WTC11 (cell line): ENCODE results near the gene PCDHGA10. TPM values are rescaled to one million over a fixed set of nuclear protein-coding genes. Genes with fewer than 3 reads are reported as not detected.

Experiments used
- ATAC-seq: fragments of 200-7000 bp; cut with Tn5 transposase; 2 replicates; pipeline ENCODE4 v1.10.0; 2021; ENCODE audit warnings: mild to moderate bottlenecking, moderate library complexity
- CTCF ChIA-PET: fragments of 300-600 bp; sonication (Branson Sonifier 250); formaldehyde crosslinking; loops from one replicate; lab custom pipeline; 2021; ENCODE audit warnings: antibody characterized with exemption; lab: Charles Lee
- POLR2A ChIA-PET: fragments of 350-600 bp; sonication (Branson Sonifier 250); formaldehyde crosslinking; loops from one replicate; lab custom pipeline; 2021; ENCODE audit warnings: antibody characterized with exemption; lab: Charles Lee
- DNase-seq: peaks from one replicate; pipeline ENCODE4 v3.0.0; 2021; ENCODE audit warnings: low spot score
- H3K27ac Mint-ChIP-seq: 2 replicates; pipeline ENCODE4 v1.8.0; 2021; ENCODE audit warnings: mixed read lengths
- H3K27me3 Mint-ChIP-seq: 2 replicates; pipeline ENCODE4 v1.8.0; 2021; ENCODE audit warnings: low read depth, mild to moderate bottlenecking, moderate library complexity, mixed read lengths
- H3K36me3 Mint-ChIP-seq: 2 replicates; pipeline ENCODE4 v1.8.0; 2021; ENCODE audit warnings: mixed read lengths
- H3K4me1 Mint-ChIP-seq: 2 replicates; pipeline ENCODE4 v1.8.0; 2022; ENCODE audit warnings: mixed read lengths
- H3K4me3 Mint-ChIP-seq: 2 replicates; pipeline ENCODE4 v1.8.0; 2021; ENCODE audit warnings: mild to moderate bottlenecking, moderate library complexity, mixed read lengths
- H3K9me3 Mint-ChIP-seq: 2 replicates; pipeline ENCODE4 v1.8.0; 2021; ENCODE audit warnings: mixed read lengths
- CREM ChIP-seq: sonication (generic); formaldehyde crosslinking; IDR thresholded peaks from 2 replicates; pipeline ENCODE4 v1.8.1; 2022; ENCODE audit warnings: mild to moderate bottlenecking, missing genetic modification reagents, moderate library complexity
- GTF2I ChIP-seq: fragments of 250-450 bp; sonication (Bioruptor Pico); conservative IDR thresholded peaks from 2 replicates; pipeline ENCODE4 v1.4.0; 2021; ENCODE audit warnings: mild to moderate bottlenecking
- IRF2 ChIP-seq: sonication (generic); formaldehyde crosslinking; IDR thresholded peaks from 2 replicates; pipeline ENCODE4 v1.8.0; 2022; ENCODE audit warnings: low read depth, missing genetic modification reagents, borderline replicate concordance
- MYBL2 ChIP-seq: sonication (generic); formaldehyde crosslinking; IDR thresholded peaks from 2 replicates; pipeline ENCODE4 v1.8.1; 2023; ENCODE audit warnings: mild to moderate bottlenecking, moderate library complexity, missing genetic modification reagents
- NFATC4 ChIP-seq: fragments of 250-450 bp; sonication (Bioruptor Pico); IDR thresholded peaks from 2 replicates; pipeline ENCODE4 v1.9.0; 2021; ENCODE audit warnings: mild to moderate bottlenecking
- TEAD1 ChIP-seq: sonication (generic); formaldehyde crosslinking; IDR thresholded peaks from 2 replicates; pipeline ENCODE4 v1.8.0; 2022; ENCODE audit warnings: mild to moderate bottlenecking, missing genetic modification reagents
- TP53 ChIP-seq: sonication (generic); formaldehyde crosslinking; IDR thresholded peaks from 2 replicates; pipeline ENCODE4 v1.8.1; 2023; ENCODE audit warnings: mild to moderate bottlenecking, missing genetic modification reagents
- ZNF396 ChIP-seq: fragments of 250-450 bp; sonication (Bioruptor Pico); IDR thresholded peaks from 2 replicates; pipeline ENCODE4 v1.8.0; 2021; ENCODE audit warnings: mild to moderate bottlenecking, moderate library complexity, borderline replicate concordance
- ZNF416 ChIP-seq: fragments of 250-450 bp; sonication (Bioruptor Pico); IDR thresholded peaks from 2 replicates; pipeline ENCODE4 v1.9.0; 2021; ENCODE audit warnings: mild to moderate bottlenecking, inconsistent platforms
- ZNF423 ChIP-seq: fragments of 250-450 bp; sonication (Bioruptor Pico); IDR thresholded peaks from 2 replicates; pipeline ENCODE4 v2.1.2; 2022; ENCODE audit warnings: mild to moderate bottlenecking, moderate library complexity
- ZNF671 ChIP-seq: fragments of 250-450 bp; sonication (Bioruptor Pico); IDR thresholded peaks from 2 replicates; pipeline ENCODE4 v1.8.0; 2021; ENCODE audit warnings: mild to moderate bottlenecking
- total RNA-seq: library from RNA; stranded (reverse); gene quantifications from 3 replicates; pipeline ENCODE4 v1.2.3, GENCODE V29; 2021
- TF ChIP-seq, protein P1 (sequence below): fragments of 200-600 bp; IDR thresholded peaks from 2 replicates; pipeline ENCODE4 v1.8.0; 2022; ENCODE audit warnings: antibody characterized with exemption
- TF ChIP-seq, protein P2 (sequence below): sonication (generic); formaldehyde crosslinking; IDR thresholded peaks from 2 replicates; pipeline ENCODE4 v1.8.1; 2023; ENCODE audit warnings: mild to moderate bottlenecking, moderate library complexity, missing genetic modification reagents
- TF ChIP-seq, protein P3 (sequence below): sonication (generic); formaldehyde crosslinking; IDR thresholded peaks from 2 replicates; pipeline ENCODE4 v1.8.0; 2022; ENCODE audit warnings: mild to moderate bottlenecking, missing genetic modification reagents
- TF ChIP-seq, protein P4 (sequence below): sonication (generic); formaldehyde crosslinking; IDR thresholded peaks from 2 replicates; pipeline ENCODE4 v1.8.0; 2023; ENCODE audit warnings: missing genetic modification reagents, mild to moderate bottlenecking, borderline replicate concordance
- TF ChIP-seq, protein P5 (sequence below): fragments of 250-450 bp; sonication (Bioruptor Pico); IDR thresholded peaks from 2 replicates; pipeline ENCODE4 v1.9.0; 2021; ENCODE audit warnings: mild to moderate bottlenecking

The PCDHGA10 gene
- total RNA-seq, 1 experiment from 2014 or later, result 11.9 TPM

DNA sequence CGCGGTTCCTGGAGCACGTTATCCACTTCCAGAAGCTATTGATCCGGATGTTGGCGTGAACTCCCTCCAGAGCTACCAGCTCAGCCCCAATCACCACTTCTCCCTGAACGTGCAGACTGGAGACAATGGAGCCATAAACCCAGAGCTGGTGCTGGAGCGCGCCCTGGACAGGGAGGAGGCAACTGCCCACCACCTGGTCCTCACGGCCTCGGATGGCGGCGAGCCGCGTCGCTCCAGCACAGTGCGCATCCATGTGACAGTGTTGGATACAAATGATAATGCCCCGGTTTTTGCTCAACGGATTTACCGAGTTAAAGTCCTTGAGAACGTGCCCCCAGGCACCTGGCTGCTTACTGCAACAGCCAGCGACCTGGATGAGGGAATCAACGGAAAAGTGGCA lies 9.4 kb upstream of the PCDHGA10 start (continued):
- TF ChIP-seq, protein P1, sequence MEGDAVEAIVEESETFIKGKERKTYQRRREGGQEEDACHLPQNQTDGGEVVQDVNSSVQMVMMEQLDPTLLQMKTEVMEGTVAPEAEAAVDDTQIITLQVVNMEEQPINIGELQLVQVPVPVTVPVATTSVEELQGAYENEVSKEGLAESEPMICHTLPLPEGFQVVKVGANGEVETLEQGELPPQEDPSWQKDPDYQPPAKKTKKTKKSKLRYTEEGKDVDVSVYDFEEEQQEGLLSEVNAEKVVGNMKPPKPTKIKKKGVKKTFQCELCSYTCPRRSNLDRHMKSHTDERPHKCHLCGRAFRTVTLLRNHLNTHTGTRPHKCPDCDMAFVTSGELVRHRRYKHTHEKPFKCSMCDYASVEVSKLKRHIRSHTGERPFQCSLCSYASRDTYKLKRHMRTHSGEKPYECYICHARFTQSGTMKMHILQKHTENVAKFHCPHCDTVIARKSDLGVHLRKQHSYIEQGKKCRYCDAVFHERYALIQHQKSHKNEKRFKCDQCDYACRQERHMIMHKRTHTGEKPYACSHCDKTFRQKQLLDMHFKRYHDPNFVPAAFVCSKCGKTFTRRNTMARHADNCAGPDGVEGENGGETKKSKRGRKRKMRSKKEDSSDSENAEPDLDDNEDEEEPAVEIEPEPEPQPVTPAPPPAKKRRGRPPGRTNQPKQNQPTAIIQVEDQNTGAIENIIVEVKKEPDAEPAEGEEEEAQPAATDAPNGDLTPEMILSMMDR, result no peak

DNA sequence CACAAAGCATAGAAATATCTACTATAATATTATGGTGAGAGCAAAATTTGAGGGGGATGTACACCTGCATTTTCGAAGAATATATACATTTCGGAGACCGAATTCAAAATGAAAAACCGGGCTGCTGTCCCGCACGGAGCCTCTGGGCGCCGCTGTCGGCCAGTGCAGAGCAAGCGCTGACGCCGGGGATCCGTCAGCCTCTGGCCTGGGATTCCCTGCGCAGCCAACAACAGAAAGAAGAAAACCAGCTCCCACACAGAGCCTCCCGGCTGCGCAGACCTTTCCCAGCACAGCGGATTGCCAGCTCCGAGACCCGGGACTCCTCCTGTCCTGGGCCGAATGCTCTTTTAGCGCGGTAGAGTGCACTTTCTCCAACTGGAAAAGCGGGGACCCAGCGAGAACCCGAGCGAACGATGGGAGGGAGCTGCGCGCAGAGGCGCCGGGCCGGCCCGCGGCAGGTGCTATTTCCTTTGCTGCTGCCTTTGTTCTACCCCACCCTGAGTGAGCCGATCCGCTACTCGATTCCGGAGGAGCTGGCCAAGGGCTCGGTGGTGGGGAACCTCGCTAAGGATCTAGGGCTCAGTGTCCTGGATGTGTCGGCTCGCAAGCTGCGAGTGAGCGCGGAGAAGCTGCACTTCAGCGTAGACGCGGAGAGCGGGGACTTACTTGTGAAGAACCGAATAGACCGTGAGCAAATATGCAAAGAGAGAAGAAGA lies 4.8 kb upstream of the PCDHGA10 start, which contains the start of gene PCDHGB6:
Gene PCDHGB6 (plus strand): TSS at position 232 of the 716 bp plus-strand sequence. CDS start 182 bp downstream, at position 414.
- CTCF ChIA-PET, result interaction anchor here (0.6 to 2.9 kb wide), 62 partner anchors 8 to 314 kb away, joined by 3 to 31 read pairs (median 6); partner anchors contain the start of genes DIAPH1, HDAC3, PCDHB11 and PCDHB12
- ATAC-seq, result peak; percentile 92
- H3K9me3 Mint-ChIP-seq, result peaks cover 18% of the 10 kb centered on the region
- peak within 1 kb of the TSS; percentile 96 for H3K4me3 Mint-ChIP-seq
- peaks cover 19% of the 10 kb centered on the region for H3K27me3 Mint-ChIP-seq
- peak within 1 kb of the TSS; percentile 45; the same call in 1 of the 2 replicates for H3K27ac Mint-ChIP-seq
- TF ChIP-seq, protein P2, sequence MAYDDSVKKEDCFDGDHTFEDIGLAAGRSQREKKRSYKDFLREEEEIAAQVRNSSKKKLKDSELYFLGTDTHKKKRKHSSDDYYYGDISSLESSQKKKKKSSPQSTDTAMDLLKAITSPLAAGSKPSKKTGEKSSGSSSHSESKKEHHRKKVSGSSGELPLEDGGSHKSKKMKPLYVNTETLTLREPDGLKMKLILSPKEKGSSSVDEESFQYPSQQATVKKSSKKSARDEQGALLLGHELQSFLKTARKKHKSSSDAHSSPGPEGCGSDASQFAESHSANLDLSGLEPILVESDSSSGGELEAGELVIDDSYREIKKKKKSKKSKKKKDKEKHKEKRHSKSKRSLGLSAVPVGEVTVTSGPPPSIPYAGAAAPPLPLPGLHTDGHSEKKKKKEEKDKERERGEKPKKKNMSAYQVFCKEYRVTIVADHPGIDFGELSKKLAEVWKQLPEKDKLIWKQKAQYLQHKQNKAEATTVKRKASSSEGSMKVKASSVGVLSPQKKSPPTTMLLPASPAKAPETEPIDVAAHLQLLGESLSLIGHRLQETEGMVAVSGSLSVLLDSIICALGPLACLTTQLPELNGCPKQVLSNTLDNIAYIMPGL (CRISPR knock-in tag), result peak; percentile 94
- TF ChIP-seq, protein P1, result peak; percentile 64
- peaks cover 26% of the 10 kb centered on the region for H3K36me3 Mint-ChIP-seq
- H3K4me1 Mint-ChIP-seq, result peaks cover 12% of the 10 kb centered on the region
- DNase-seq, result peak; percentile 86
- POLR2A ChIA-PET, result interaction anchor here (0.6 to 1.2 kb wide), 2 partner anchors 10 to 163 kb away, joined by 3 to 6 read pairs; partner anchors contain the start of gene PCDHGB7

DNA sequence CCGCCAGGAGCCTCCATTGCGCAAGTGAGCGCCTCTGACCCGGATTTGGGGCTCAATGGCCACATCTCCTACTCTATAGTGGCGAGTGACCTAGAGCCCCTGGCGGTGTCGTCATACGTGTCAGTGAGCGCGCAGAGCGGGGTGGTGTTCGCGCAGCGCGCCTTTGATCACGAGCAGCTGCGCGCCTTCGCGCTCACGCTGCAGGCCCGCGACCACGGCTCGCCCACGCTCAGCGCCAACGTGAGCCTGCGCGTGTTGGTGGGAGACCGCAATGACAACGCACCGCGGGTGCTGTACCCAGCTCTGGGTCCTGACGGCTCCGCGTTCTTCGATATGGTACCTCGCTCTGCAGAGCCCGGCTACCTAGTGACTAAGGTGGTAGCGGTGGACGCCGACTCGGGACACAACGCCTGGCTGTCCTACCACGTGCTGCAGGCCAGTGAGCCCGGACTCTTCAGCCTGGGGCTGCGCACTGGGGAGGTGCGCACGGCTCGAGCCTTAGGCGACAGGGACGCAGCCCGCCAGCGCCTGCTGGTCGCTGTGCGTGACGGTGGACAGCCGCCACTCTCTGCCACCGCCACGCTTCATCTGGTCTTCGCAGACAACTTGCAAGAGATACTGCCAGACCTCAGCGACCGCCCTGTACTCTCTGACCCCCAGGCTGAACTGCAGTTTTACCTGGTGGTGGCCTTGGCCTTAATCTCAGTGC lies 3.0 kb upstream of the PCDHGA10 start:
- ChIA-PET CTCF (no interaction called here), POLR2A (no interaction called here)
- peaks cover 15% of the 10 kb centered on the region for H3K9me3 Mint-ChIP-seq
- peaks cover 22% of the 10 kb centered on the region for H3K36me3 Mint-ChIP-seq
- H3K4me1 Mint-ChIP-seq, result peaks cover 17% of the 10 kb centered on the region
- H3K27me3 Mint-ChIP-seq, result peaks cover 25% of the 10 kb centered on the region
- no peak for DNase-seq
- TF ChIP-seq ZNF416, result no peak
- TF ChIP-seq TEAD1 (CRISPR knock-in tag), result no peak
- TF ChIP-seq CREM (CRISPR knock-in tag), result no peak
- TF ChIP-seq, protein P3, sequence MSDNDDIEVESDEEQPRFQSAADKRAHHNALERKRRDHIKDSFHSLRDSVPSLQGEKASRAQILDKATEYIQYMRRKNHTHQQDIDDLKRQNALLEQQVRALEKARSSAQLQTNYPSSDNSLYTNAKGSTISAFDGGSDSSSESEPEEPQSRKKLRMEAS (CRISPR knock-in tag), result no peak
- TF ChIP-seq TP53 (CRISPR knock-in tag), result no peak
- TF ChIP-seq, protein P4, sequence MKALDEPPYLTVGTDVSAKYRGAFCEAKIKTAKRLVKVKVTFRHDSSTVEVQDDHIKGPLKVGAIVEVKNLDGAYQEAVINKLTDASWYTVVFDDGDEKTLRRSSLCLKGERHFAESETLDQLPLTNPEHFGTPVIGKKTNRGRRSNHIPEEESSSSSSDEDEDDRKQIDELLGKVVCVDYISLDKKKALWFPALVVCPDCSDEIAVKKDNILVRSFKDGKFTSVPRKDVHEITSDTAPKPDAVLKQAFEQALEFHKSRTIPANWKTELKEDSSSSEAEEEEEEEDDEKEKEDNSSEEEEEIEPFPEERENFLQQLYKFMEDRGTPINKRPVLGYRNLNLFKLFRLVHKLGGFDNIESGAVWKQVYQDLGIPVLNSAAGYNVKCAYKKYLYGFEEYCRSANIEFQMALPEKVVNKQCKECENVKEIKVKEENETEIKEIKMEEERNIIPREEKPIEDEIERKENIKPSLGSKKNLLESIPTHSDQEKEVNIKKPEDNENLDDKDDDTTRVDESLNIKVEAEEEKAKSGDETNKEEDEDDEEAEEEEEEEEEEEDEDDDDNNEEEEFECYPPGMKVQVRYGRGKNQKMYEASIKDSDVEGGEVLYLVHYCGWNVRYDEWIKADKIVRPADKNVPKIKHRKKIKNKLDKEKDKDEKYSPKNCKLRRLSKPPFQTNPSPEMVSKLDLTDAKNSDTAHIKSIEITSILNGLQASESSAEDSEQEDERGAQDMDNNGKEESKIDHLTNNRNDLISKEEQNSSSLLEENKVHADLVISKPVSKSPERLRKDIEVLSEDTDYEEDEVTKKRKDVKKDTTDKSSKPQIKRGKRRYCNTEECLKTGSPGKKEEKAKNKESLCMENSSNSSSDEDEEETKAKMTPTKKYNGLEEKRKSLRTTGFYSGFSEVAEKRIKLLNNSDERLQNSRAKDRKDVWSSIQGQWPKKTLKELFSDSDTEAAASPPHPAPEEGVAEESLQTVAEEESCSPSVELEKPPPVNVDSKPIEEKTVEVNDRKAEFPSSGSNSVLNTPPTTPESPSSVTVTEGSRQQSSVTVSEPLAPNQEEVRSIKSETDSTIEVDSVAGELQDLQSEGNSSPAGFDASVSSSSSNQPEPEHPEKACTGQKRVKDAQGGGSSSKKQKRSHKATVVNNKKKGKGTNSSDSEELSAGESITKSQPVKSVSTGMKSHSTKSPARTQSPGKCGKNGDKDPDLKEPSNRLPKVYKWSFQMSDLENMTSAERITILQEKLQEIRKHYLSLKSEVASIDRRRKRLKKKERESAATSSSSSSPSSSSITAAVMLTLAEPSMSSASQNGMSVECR, result no peak
- TF ChIP-seq, protein P5, sequence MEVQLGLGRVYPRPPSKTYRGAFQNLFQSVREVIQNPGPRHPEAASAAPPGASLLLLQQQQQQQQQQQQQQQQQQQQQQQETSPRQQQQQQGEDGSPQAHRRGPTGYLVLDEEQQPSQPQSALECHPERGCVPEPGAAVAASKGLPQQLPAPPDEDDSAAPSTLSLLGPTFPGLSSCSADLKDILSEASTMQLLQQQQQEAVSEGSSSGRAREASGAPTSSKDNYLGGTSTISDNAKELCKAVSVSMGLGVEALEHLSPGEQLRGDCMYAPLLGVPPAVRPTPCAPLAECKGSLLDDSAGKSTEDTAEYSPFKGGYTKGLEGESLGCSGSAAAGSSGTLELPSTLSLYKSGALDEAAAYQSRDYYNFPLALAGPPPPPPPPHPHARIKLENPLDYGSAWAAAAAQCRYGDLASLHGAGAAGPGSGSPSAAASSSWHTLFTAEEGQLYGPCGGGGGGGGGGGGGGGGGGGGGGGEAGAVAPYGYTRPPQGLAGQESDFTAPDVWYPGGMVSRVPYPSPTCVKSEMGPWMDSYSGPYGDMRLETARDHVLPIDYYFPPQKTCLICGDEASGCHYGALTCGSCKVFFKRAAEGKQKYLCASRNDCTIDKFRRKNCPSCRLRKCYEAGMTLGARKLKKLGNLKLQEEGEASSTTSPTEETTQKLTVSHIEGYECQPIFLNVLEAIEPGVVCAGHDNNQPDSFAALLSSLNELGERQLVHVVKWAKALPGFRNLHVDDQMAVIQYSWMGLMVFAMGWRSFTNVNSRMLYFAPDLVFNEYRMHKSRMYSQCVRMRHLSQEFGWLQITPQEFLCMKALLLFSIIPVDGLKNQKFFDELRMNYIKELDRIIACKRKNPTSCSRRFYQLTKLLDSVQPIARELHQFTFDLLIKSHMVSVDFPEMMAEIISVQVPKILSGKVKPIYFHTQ, result no peak
- TF ChIP-seq MYBL2 (CRISPR knock-in tag), result no peak
- TF ChIP-seq NFATC4, result no peak
- TF ChIP-seq ZNF423, result no peak
- no peak for TF ChIP-seq GTF2I (CRISPR knock-in tag)
- TF ChIP-seq ZNF671 (CRISPR knock-in tag), result no peak
- TF ChIP-seq IRF2, result no peak
- TF ChIP-seq ZNF396 (CRISPR knock-in tag), result no peak
- TF ChIP-seq, all 79 proteins: peak for 0
- H3K27ac Mint-ChIP-seq, result peak overlapping the region; percentile 13; the same call in 1 of the 2 replicates
- no peak for ATAC-seq
- peak overlapping the region; percentile 96 for H3K4me3 Mint-ChIP-seq
